ENCODE data around the gene XRCC6. TPM values are rescaled to one million over a fixed set of nuclear protein-coding genes. Genes with fewer than 3 reads are reported as not detected.

The XRCC6 gene
- total and polyA plus RNA-seq, 2 of the 4 experiments (the other 2 are of a cell fraction), result 202 to 401 TPM

DNA sequence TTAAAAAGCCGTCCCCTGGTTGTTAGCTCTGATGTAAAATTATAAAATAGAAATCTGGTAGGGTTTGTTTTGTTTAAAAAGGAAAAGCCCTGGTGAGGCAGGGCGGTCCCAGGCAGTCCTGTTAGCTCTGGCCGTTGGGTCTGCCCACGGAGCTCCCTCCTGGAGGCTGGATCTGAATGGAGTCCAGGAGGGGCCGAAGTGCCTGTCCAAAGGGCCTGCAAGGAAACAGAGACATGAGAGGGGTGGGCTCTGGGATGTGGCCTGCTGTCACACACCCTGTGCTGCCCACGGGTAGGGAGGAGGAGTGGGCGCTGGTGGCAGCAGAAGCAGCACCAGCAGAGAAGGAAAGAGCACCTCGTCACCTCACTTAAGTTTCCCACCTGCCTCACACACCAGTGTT lies 20.1 kb upstream of the XRCC6 start:
- Histone ChIP-seq H2AK5ac (ENCODE audit: low read depth, low read length) (no peak overlapping the region), H2BK20ac (ENCODE audit: low read depth, low read length) (no peak overlapping the region), H3K4me1 (ENCODE audit: control insufficient read depth, insufficient read depth, low read length) (peaks cover 14% of the 10 kb centered on the region), H3K36me3 (ENCODE audit: control insufficient read depth, insufficient read depth, low read length) (peaks cover 42% of the 10 kb centered on the region), H4K20me1 (ENCODE audit: insufficient read depth, low read length) (peaks cover 11% of the 10 kb centered on the region), H3K9ac (ENCODE audit: low read depth, low read length) (no peak overlapping the region), H2BK15ac (ENCODE audit: low read depth, low read length) (no peak overlapping the region), H3K14ac (replicated peaks; ENCODE audit: low read depth, low read length) (no peak overlapping the region), H4K91ac (ENCODE audit: insufficient read depth, low read depth, low read length) (no peak overlapping the region), H3K56ac (ENCODE audit: extremely low read depth, insufficient read depth, low read length) (no peak overlapping the region), H4K8ac (ENCODE audit: low read depth in 2 of 2, low read length in 2 of 2) (no peak overlapping the region), H4K5ac (ENCODE audit: low read depth, low read length) (no peak overlapping the region), H3K4ac (ENCODE audit: low read depth, low read length) (no peak overlapping the region), H3K23ac (ENCODE audit: low read depth, low read length) (no peak overlapping the region), H3K4me2 (ENCODE audit: low read depth, low read length) (no peak overlapping the region), H2BK5ac (ENCODE audit: low read depth, low read length, poor library complexity, severe bottlenecking) (no peak overlapping the region), H3K27ac (ENCODE audit: insufficient read depth, low read length) (no peak overlapping the region), H3K79me1 (ENCODE audit: low read depth in 1 of 2, low read length in 2 of 2) (peaks cover 3 to 37% of the 10 kb centered on the region in 2 experiments; a peak in 2 of 4 replicates), H2AFZ (replicated peaks; ENCODE audit: low read length, poor library complexity) (no peak overlapping the region), H3K4me3 (ENCODE audit: insufficient read depth, low read depth, low read length) (no peak overlapping the region), H2BK120ac (ENCODE audit: low read depth, low read length) (no peak overlapping the region), H3K9me3 (ENCODE audit: control insufficient read depth, insufficient read depth, low read length) (no peaks in the 10 kb centered on the region), H2AK9ac (replicated peaks; ENCODE audit: low read depth, low read length, poor library complexity) (no peak overlapping the region), H3K27me3 (ENCODE audit: control insufficient read depth, insufficient read depth, low read length) (no peaks in the 10 kb centered on the region), H3K9me1 (ENCODE audit: insufficient read depth, low read length) (no peaks in the 10 kb centered on the region; the same call in 1 of the 2 replicates), H3K18ac (ENCODE audit: low read depth, low read length) (no peak overlapping the region)
- no TSS peak for BruUV-seq (replicated peaks)
- ChIA-PET POLR2A (ENCODE audit: unreplicated experiment) (no interaction called here), CTCF (no interaction called here)
- in situ Hi-C loops (cut with MboI; ENCODE audit: low sequenced_read_pairs), result loop anchor here (10.0 kb wide), 1 partner anchor 196 kb away; no protein-coding TSS in a partner anchor
- ATAC-seq (ENCODE audit: low read depth) (no peak), DNase-seq (no peak)
- no peak for TF ChIP-seq MAFK (IDR thresholded peaks at IDR 0.05; ENCODE audit: low read depth, low read length)
- no peak for TF ChIP-seq CHD1 (IDR thresholded peaks at IDR 0.05; ENCODE audit: low read depth, low read length)
- no peak for TF ChIP-seq RCOR1 (IDR thresholded peaks at IDR 0.05; ENCODE audit: insufficient replicate concordance, low read length)
- TF ChIP-seq MAZ (IDR thresholded peaks at IDR 0.05; ENCODE audit: borderline replicate concordance, low read depth, low read length), result no peak
- no peak for TF ChIP-seq FOS (IDR thresholded peaks at IDR 0.05; ENCODE audit: low read depth, low read length)
- TF ChIP-seq BHLHE40 (IDR thresholded peaks at IDR 0.05; ENCODE audit: low read depth, low read length), result no peak
- TF ChIP-seq CEBPB (IDR thresholded peaks at IDR 0.05; ENCODE audit: low read depth, low read length), result no peak
- TF ChIP-seq MXI1 (IDR thresholded peaks at IDR 0.05; ENCODE audit: borderline replicate concordance, low read depth, low read length), result no peak
- TF ChIP-seq, protein P1, sequence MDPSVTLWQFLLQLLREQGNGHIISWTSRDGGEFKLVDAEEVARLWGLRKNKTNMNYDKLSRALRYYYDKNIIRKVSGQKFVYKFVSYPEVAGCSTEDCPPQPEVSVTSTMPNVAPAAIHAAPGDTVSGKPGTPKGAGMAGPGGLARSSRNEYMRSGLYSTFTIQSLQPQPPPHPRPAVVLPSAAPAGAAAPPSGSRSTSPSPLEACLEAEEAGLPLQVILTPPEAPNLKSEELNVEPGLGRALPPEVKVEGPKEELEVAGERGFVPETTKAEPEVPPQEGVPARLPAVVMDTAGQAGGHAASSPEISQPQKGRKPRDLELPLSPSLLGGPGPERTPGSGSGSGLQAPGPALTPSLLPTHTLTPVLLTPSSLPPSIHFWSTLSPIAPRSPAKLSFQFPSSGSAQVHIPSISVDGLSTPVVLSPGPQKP (IDR thresholded peaks at IDR 0.05; ENCODE audit: borderline replicate concordance, low read depth, low read length), result no peak
- dilution Hi-C loops (cut with HindIII; ENCODE audit: low sequenced_read_pairs, unreplicated experiment), result no loop called here
- WGBS, 2 experiments (ENCODE audit: extremely low coverage in 2 of 2, insufficient read length in 1 of 2), result 96% methylated on average over 6 of the region's 8 CpGs; no CpG with 5 or more reads in 1 of the 2 experiments
- intact Hi-C loops (cut with micrococcal nuclease), result no loop called here
